HL-60 (cell line): ENCODE data around the gene PCK1.

Experiments used
- POLR2AphosphoS5 ChIP-seq: IDR thresholded peaks from 2 replicates; pipeline ENCODE4 v1.6.1; 2012; ENCODE audit warnings: low read depth
- TF ChIP-seq, protein P1 (sequence below): IDR thresholded peaks from one replicate; pipeline ENCODE4 v1.5.1; 2011; ENCODE audit warnings: low read length, control low read depth, inconsistent platforms; ENCODE audit not compliant: insufficient read depth

- TF ChIP-seq, protein P1, sequence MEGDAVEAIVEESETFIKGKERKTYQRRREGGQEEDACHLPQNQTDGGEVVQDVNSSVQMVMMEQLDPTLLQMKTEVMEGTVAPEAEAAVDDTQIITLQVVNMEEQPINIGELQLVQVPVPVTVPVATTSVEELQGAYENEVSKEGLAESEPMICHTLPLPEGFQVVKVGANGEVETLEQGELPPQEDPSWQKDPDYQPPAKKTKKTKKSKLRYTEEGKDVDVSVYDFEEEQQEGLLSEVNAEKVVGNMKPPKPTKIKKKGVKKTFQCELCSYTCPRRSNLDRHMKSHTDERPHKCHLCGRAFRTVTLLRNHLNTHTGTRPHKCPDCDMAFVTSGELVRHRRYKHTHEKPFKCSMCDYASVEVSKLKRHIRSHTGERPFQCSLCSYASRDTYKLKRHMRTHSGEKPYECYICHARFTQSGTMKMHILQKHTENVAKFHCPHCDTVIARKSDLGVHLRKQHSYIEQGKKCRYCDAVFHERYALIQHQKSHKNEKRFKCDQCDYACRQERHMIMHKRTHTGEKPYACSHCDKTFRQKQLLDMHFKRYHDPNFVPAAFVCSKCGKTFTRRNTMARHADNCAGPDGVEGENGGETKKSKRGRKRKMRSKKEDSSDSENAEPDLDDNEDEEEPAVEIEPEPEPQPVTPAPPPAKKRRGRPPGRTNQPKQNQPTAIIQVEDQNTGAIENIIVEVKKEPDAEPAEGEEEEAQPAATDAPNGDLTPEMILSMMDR: no peak
- no peak for TF ChIP-seq POLR2AphosphoS5
Observed at GRCh38 chr20:57591289-57592229, 30.6 kb downstream of the PCK1 start.
